HG03103 (cell line): ENCODE measurements around the gene PCSK6.
"Not testable (repeated sequence)": the region's sequence is repeated elsewhere in the genome, so short reads cannot be mapped to it uniquely, and the experiment has no call there.

Source experiments
- ATAC-seq: cut with Tn5 transposase; IDR thresholded peaks from one replicate; pipeline ENCODE4 v1.9.1; 2021; ENCODE audit warnings: low read depth; ENCODE audit not compliant: unreplicated experiment

The PCSK6 gene

GRCh38 chr15:101388046-101388445 is 101.5 kb downstream of the PCSK6 start:
- ATAC-seq, result no peak

- no peak for ATAC-seq
Measured at GRCh38 chr15:101387574-101387973, 101.9 kb downstream of the PCSK6 start.

- no peak for ATAC-seq
Measured at GRCh38 chr15:101386967-101387366, 102.5 kb downstream of the PCSK6 start.

- ATAC-seq, result no peak
Measured at GRCh38 chr15:101386006-101386405, 103.5 kb downstream of the PCSK6 start.

DNA sequence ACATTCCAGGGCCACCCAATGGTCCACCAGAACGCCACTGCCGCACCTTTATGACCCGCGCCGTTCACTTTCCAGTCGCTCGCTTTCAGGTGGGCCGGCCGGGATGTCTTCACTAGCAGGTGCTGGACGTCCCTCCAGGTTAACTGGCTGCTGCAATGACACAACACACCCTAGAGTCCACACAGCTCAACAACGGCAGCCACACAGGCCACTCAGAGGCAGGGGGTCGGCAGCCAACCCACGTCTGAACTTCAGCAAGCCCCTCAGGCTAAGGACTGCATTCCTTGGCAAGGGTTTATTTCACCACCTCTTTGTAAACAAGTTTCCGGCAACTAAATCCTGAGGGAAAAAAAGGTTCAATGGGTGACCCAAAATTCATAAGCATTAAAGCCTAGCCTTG is 105.2 kb downstream of the PCSK6 start:
- ATAC-seq, result no peak

DNA sequence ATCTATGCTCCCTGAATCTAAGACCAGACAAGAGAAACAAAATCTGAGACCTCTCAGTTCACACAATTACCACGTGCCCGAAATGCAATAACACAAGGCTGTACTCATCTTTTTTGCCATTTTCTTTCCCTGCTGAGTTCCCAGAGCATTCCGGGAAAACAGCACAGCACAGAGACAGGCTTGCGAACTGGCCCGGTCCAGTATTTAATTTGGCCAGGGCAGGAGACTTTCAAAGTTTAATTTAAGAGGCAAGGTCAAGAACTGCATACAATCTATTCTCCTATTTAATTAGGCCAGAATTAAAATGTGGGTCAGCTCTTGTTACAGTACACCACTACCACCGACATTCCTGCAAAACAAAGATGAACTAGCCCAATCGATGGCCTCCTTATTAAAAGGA is 107.0 kb downstream of the PCSK6 start:
- no peak for ATAC-seq

DNA sequence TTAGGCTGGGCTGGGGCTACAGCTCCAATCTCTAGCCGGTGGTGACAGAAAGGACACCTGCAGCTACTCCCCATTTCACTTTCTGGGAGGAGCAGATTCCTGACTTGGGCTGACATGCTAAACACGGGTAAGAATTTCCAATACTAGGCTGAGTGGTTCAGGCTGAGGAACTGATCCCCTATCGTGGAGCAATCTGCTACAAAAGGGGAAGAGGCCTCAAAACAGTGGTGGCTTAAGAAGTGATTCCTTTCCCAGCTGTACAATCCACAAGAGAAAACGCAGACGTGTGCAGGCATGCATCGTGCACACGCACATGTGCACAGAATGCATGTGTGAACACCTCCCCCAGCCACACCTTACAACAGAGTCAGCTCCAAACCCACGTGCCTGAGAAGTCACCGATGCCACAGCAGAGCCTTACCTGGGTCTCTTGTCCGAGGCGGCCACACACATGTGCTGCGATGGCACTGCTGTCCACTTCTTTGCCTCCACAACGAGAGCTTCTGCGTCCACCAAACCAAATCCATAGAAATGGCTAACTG is 107.8 kb downstream of the PCSK6 start:
- no peak for ATAC-seq

DNA sequence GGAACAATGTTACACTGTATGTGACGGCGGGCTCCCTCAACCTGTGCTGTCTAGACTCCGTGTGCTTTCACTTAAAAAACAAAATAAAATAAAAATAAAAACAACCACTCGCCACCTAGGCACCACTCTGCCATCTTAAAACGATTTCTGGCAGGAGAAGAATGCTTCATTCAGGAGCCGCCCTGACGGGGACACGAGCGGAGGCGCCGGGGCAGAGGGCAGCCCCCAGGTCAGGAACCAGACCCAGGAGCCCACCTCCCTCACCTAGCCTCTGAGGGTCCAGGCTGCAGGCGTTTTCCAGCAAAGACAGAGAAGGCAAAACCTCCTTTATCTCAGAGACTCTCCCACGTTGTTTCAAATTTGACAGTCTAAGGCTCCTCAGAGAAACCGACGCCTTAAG is 109.4 kb downstream of the PCSK6 start:
- ATAC-seq, result no peak

GRCh38 chr15:101379647-101380046 is 109.9 kb downstream of the PCSK6 start:
- ATAC-seq, result no peak

GRCh38 chr15:101378879-101379278 is 110.6 kb downstream of the PCSK6 start:
- no peak for ATAC-seq

DNA sequence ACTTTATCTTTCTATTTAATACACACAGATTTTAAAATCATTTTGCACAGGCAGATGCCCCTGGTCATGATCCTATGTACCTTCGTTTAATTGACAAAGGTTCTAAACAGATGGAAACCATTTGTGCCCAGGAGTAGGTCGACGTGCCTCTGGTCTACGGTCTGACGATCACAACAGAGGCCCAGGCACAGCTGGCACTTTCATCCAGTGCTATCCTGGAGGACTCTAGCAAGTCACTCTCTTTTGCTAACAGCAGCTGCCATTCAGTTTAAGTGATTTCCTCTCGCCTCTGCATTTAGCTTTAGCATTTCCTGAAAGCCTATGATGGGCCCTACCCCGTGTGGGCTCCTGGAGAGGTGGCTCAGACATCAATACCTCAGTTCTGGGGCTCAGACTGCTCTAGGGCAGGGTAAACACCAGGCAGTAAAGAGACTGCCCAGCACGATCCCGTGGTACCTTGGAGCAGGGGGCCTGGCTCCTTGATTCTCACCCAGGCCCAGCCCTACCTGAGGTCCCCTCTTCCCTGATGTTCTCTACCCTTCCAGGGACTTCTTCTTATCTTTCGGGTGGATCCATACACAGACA is 111.2 kb downstream of the PCSK6 start:
- ATAC-seq, result no peak

DNA sequence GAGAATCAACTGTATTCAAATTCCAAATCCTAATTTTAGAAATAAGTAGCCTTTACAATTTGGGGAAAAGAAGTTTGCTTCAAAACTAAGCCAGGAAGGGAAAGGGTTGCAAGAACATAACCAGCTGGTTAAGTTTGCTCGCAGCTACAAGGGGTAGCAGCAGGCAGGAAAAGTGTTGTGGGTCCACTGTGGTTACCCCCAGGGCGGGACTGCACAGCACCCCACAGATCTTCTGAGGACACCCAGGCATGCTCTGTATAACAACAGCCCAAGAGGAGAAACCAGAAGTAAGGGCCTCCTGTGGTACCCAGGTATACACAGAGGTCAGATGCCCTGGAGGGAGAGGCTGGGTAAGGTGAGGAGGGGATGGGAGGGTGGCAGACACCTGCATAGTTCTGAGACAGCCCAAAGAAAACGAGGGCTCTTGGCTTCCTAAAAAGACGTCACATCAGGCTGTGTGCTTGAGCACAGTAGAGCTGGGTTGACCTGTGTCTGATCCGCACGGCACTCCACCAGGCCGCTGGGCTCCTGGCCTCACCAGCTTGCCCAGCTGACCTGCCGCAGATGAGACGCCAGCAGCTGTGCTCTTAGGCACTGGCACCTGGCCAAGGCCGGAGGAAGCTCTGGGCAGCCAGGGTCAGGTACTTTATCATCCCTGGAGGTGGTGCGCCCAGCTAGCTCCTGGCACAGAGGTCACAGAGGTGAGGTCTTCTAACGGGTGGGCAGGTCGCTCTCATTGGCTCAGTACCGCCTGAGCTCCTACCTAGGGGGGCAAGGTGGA is 112.7 kb downstream of the PCSK6 start:
- no peak for ATAC-seq

DNA sequence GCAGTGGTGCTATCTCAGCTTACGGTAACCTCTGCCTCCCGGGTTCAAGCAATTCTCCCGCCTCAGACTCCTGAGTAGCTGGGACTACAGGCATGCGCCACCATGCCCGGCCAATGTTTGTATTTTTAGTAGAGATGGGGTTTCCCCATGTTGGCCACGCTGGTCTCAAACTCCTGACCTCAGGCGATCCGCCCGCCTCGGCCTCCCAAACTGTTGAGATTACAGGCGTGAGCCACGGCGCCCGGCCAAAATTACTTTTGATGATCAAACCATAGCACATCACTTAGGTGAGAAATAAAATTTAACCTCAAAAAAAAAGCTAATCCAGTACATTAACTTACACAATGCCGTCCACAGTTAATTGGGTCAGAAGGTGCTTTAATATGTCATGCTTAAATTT is 114.5 kb downstream of the PCSK6 start:
- not testable (repeated sequence) for ATAC-seq

- ATAC-seq, result no peak
Measured at GRCh38 chr15:101374326-101374725, 115.2 kb downstream of the PCSK6 start.

DNA sequence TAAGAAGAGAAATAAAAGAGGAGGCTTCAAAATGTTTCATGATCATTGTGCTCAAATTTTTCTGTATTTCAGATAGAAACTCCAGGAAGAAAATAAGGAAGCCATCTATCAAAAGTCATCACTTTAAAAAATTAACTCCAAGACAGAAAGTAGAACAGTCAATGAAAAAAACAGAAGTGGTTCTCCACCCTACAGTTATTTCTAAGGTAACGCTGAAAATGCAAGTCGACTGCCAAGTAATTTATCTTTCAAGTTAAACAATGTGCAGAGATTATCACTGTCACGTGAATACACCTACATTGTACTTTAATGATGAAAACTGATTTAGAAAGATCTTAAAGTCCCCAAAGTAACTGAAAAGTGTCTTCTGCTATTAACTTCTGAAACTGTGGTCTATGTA is 115.9 kb downstream of the PCSK6 start:
- no peak for ATAC-seq

- no peak for ATAC-seq
Measured at GRCh38 chr15:101372960-101373525, 116.5 kb downstream of the PCSK6 start.

- no peak for ATAC-seq
Measured at GRCh38 chr15:101372149-101372577, 117.3 kb downstream of the PCSK6 start.

- ATAC-seq, result no peak
Measured at GRCh38 chr15:101371519-101371918, 118.0 kb downstream of the PCSK6 start.

DNA sequence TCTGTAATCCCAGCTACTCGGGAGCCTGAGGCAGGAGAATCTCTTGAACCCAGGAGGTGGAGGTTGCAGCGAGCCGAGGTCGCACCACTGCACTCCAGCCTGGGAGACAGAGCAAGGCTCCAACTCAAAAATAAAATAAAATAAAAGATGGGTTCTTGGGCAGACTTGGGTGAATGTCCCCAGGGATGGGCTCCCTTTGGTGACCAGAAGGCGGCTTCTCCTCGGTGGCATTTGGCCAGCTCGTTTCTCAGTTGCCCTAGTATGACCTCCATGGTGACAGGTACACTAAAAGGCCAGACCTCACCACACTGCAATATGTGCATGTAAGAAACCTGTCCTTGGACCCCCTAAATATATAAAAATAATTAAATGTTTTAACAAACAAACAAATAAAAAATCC is 118.4 kb downstream of the PCSK6 start:
- ATAC-seq, result no peak

- no peak for ATAC-seq
Measured at GRCh38 chr15:101370330-101371024, 119.0 kb downstream of the PCSK6 start.

DNA sequence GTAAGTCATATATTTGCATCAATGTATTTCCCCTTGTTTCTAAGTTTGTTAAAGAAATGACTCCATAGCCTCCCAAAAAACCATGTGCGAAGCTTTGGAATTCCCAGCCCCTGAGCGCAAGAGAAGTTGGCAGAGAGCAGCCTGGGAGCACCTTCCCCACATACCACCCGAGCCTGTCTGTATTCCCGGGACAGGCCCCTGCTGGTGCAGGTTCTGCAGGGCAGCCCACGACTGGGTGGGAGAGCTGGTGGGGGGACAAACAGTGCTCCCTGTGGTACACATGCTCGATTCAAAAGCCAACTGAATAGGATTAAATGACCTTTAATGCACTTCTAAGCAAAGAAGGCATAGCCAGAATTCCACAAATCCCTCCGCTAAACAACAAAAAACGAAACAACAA is 119.8 kb downstream of the PCSK6 start:
- ATAC-seq, result no peak
